Cardiac fibroblast (primary cell): Measurements from ENCODE around the gene DAZAP1.

ENCODE experiments used
- DNase-seq, 2 donors: peaks; one replicate each; pipeline versions ENCODE4 v3.0.0 to v3.0.0-alpha.2; 2010; ENCODE audit warnings: low read depth in 2 of 2
- H3K4me3 ChIP-seq, 2 donors: replicated peaks in 1 of 2; 1 replicate in 1 of 2; 2 replicates in 1 of 2; pipeline ENCODE4 v1.5.1; 2011; ENCODE audit warnings: low read depth in 2 of 2, low read length in 2 of 2, mild to moderate bottlenecking in 2 of 2, moderate library complexity in 1 of 2
- TF ChIP-seq, protein P1 (sequence below): IDR thresholded peaks from one replicate; pipeline ENCODE4 v1.5.1; 2011; ENCODE audit warnings: low read depth, mild to moderate bottlenecking, low read length, inconsistent platforms

Gene DAZAP1

DNA sequence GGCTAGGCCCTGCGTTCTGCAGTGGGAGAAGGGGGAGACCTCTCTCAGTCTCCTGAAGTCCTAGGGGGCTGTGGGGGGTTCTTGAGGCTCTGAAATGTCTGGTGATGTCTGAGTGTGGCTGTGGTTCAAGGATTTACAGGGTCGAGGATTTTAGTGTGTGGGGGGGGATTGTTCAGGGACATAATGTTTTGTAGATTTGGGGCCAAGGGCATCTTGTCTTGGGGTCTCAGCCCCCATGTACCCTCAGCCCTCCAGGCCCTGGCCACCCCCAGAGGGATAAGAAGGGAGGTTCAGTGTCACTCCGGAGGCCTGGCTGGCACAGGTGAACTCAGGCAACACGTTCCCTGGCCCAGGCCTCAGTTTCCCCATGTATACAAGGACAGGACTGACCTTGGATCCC lies 40.1 kb downstream of the DAZAP1 start:
- no peak for DNase-seq
- TF ChIP-seq, protein P1, sequence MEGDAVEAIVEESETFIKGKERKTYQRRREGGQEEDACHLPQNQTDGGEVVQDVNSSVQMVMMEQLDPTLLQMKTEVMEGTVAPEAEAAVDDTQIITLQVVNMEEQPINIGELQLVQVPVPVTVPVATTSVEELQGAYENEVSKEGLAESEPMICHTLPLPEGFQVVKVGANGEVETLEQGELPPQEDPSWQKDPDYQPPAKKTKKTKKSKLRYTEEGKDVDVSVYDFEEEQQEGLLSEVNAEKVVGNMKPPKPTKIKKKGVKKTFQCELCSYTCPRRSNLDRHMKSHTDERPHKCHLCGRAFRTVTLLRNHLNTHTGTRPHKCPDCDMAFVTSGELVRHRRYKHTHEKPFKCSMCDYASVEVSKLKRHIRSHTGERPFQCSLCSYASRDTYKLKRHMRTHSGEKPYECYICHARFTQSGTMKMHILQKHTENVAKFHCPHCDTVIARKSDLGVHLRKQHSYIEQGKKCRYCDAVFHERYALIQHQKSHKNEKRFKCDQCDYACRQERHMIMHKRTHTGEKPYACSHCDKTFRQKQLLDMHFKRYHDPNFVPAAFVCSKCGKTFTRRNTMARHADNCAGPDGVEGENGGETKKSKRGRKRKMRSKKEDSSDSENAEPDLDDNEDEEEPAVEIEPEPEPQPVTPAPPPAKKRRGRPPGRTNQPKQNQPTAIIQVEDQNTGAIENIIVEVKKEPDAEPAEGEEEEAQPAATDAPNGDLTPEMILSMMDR = no peak
- H3K4me3 ChIP-seq = no peak overlapping the region

DNA sequence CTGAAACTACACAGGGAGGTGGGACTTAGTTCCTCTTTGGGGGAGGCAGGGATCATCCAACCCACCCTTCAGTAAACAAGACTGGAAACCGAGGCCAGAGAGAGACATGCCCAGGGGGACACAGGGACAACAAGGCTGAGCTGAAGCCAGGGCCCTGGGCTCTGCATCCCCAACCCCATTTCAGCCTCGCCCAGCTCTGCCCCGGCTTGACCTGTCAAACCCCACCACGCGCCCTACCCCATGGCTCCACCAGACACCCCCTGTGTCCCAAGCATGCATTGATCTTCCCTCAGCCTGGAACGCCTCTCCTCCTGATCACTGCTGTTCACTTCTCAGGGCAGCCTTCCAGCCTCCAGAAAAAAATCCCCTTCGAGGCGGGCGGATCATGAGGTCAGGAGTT lies 40.6 kb downstream of the DAZAP1 start:
- H3K4me3 ChIP-seq = no peak overlapping the region
- TF ChIP-seq, protein P1 = no peak
- DNase-seq = no peak

DNA sequence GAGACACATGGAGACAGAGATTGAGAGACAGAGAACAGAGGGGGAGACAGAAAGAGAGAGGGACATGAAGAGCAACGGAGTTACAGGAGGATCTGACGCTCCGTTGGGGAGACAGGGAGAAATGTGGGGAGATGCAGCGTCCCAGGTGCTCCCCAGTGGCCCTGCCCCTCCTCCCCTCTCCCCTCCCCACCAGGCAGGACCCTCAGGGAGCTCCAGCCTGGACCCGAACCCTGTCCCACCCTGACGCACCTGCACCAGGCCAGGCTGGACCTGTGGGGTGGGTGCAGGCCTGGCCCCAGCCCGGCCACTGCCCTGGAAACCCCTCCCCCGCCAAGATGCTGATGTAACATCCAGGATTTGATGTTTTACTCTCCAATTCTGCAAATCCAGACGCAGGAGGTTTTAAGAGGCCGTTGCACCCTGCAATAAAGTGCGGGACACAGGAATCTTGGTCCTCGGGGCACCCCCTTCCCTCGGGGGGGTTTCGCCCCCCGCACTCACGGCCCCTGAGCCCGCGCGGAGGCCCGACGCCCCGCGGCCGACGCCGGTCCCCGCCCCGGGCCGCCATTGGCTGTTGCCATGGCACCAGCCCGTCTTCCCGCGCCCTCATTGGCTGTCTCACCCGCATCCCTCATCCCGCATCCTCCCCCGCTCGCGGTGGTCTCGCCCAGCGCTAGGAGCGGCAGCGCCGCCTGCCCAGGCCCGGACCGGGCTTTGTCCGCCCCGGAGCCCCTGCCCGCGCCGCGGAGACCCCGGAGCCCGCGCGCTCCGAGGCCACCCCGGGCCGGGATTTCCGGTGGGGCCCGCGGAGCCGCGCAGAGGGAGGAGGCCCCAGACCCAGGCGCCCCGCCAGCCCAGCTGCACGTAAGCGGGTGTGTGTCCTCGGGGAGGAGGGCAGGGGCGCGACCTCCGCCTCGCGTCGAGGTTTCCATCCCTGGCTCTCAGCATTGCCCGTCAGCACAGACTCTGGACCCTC lies 42.4 kb downstream of the DAZAP1 start, which contains the start of gene APC2:
Gene APC2, plus strand, starts transcription at position 655 of the 976 bp plus-strand sequence. CDS start 2,881 bp downstream, outside the sequence.
- H3K4me3 ChIP-seq = no peak within 1 kb of the TSS
- TF ChIP-seq, protein P1 = no peak
- no peak for DNase-seq

DNA sequence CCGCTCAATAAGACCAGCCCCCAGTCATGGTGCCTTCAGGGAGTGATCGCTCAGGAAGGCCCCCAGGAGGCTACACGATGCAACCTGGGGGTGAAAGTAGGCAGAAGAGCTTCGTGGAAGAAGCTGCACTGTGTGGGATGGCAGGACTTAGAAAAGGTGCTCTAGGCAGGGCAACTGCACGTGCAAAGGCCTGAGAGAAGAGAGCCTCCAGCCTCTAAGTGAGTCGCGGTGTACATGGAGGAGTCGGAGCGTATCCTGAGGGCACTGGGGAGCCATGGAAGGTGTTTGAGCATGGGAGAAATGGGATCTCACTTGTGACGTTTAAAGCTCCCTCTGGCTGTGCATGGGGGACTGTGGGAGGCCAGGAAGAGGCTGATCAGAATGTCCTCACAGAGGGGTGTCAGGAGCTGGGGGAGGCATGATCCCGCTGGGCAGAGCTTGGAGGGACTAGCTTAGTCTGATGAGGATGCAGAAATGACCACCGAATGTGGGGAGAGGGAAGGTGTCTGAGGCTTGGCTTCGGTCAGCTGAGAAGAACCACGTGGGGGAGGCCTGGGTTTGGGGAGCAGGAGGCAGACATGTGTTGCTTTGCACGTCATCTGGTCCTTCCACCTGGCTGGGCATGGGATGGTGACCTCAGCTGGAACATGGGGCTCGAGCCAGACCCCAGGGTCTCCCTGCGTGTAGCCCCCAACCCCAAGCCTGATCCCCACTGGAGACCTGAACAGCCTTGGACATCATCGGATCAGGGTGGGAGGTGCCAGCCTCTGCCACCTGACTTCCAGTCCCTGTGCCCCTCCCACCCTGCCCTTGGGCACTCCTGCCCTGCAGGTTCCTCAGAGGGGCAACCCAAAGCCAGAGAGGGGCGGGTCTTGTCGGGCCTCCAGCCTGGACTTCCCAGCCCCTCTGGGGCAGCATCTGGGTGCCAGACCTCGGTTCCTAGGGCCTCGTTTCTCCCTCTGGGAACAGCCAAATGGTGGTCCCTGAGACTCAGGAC lies 43.6 kb downstream of the DAZAP1 start:
- TF ChIP-seq, protein P1 = no peak
- DNase-seq = no peak
- H3K4me3 ChIP-seq = no peak overlapping the region

DNA sequence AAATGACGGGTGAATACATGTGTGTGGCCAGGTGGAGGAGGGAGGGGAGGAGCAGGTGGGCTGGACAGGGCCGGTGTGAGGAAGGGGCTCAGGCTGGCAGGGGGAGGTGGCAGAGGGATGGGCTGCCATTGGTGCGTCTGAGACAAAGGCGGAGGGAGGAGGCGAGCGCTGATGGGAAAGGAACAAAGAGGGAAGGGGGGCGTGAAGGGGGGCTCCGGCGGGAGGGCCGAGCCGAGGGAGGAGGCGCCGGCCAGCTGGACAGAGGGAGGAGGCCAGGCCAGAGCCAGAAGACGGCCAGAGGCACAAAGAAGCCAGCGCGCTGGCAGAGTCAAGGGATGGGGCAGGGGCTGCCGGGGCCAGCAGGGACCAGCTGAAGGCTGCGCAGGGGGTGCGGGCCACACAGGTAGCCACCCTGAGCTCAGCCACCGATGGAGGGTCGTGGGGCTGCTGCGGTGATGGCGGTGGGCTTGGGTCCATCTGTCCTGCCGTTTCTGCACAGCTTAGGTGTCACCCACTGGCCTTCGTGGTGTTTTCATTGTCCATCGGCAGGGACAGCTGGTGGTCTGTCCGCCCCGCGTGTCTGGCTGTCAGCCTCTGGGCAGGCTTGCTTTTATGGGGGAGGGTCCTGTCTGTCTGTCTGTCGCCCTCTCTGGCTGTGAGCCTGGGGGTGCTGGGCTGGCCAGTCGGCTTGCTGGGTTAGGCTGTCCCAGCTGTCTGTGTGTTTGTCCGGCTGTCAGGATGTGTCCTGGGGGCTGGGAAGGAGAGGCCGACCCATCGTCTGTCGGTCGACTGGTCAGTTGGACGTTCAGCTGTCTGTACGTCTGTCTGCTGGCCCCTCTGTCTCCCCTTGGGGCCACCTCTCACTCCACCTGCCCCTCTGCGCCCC lies 44.8 kb downstream of the DAZAP1 start:
- TF ChIP-seq, protein P1 = no peak
- no peak overlapping the region for H3K4me3 ChIP-seq
- DNase-seq = no peak
